Left ventricle myocardium inferior (tissue), 1 donor: ENCODE results near the gene KAZN. TPM values are rescaled to one million over a fixed set of nuclear protein-coding genes. Genes with fewer than 3 reads are reported as not detected.

Experiments
- DNase-seq: peaks from one replicate; pipeline ENCODE4 v3.0.0-alpha.2; 2020
- H3K27ac ChIP-seq: fragments of 200-600 bp; replicated peaks from 2 replicates; pipeline ENCODE4 v1.8.0; 2021
- H3K27me3 ChIP-seq: fragments of 200-600 bp; 2 replicates; pipeline ENCODE4 v1.8.0; 2021; ENCODE audit warnings: low read depth
- H3K36me3 ChIP-seq: fragments of 200-600 bp; 2 replicates; pipeline ENCODE4 v1.8.0; 2021
- H3K4me1 ChIP-seq: fragments of 200-600 bp; 2 replicates; pipeline ENCODE4 v1.8.0; 2021
- H3K4me3 ChIP-seq: fragments of 200-600 bp; 2 replicates; pipeline ENCODE4 v1.8.0; 2021; ENCODE audit warnings: mild to moderate bottlenecking, moderate library complexity
- H3K9me3 ChIP-seq: fragments of 200-600 bp; replicated peaks from 2 replicates; pipeline ENCODE4 v1.8.0; 2021
- intact Hi-C: fragments of 100-400 bp; cut with micrococcal nuclease; formaldehyde crosslinking; loops from one replicate; pipeline ENCODE4 v1.11.0; 2022
- total RNA-seq: library from RNA; stranded (reverse); fragmentation: NEBNext Ultra II Directional; extraction: Animal tissue kit (Norgen Biotek cat#: 25700); gene quantifications from one replicate; pipeline ENCODE4 v1.2.1, GENCODE V29; 2021
- TF ChIP-seq, protein P1 (sequence below): fragments of 200-600 bp; IDR thresholded peaks from 2 replicates; pipeline ENCODE4 v1.8.0; 2021; ENCODE audit warnings: antibody characterized with exemption, mild to moderate bottlenecking, borderline replicate concordance
- donor health status: DM: no; HTN: yes; CAD: no; lungs with severe emphysema.

KAZN gene
- total RNA-seq, 1 donor from 2014 or later = 2.2 TPM

DNA sequence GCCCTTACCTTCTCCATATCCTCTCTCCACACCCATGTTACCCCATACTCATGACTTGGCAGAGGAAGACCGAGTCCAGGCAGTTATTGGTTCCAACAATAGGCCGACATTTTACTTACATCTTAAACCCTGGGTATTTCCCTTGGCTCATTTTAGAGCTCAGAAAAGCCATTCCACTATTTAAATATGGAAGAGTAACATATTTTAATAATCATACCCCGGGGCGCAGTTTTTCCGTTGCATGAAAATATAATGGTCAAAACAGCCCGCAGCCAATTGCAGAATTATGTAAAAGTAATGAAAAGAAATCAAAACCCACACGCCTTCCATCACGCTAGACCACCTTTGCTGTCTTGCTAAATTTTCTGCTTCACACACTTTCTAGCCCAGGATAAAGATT lies 48.5 kb downstream of the KAZN start:
- Histone ChIP-seq H3K27ac (no peak overlapping the region), H3K36me3 (no peaks in the 10 kb centered on the region), H3K4me1 (no peaks in the 10 kb centered on the region), H3K4me3 (no peak overlapping the region), H3K9me3 (peaks cover 38% of the 10 kb centered on the region), H3K27me3 (peaks cover 15% of the 10 kb centered on the region)
- no peak for DNase-seq
- intact Hi-C loops = no loop called here
- TF ChIP-seq, protein P1, sequence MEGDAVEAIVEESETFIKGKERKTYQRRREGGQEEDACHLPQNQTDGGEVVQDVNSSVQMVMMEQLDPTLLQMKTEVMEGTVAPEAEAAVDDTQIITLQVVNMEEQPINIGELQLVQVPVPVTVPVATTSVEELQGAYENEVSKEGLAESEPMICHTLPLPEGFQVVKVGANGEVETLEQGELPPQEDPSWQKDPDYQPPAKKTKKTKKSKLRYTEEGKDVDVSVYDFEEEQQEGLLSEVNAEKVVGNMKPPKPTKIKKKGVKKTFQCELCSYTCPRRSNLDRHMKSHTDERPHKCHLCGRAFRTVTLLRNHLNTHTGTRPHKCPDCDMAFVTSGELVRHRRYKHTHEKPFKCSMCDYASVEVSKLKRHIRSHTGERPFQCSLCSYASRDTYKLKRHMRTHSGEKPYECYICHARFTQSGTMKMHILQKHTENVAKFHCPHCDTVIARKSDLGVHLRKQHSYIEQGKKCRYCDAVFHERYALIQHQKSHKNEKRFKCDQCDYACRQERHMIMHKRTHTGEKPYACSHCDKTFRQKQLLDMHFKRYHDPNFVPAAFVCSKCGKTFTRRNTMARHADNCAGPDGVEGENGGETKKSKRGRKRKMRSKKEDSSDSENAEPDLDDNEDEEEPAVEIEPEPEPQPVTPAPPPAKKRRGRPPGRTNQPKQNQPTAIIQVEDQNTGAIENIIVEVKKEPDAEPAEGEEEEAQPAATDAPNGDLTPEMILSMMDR = no peak

DNA sequence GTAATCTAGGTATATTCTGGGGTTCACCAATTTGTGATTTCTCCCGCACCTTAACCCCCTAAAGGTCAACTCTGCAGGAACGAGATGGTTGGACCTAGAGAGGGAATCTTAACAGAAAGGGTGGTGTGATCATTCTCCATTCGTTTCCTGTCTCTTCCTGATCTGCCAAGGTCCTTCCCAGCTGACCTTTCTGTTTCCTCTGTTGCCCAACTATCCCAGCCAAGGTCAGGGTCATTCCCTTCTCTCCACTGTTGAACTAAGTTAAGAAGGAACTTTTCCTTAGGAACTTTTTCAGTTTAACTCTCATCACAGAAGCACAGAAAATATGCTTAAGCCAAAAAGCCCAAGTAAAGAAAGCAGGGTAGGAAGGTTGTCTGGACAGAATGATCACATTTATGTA lies 49.3 kb downstream of the KAZN start:
- intact Hi-C loops = no loop called here

DNA sequence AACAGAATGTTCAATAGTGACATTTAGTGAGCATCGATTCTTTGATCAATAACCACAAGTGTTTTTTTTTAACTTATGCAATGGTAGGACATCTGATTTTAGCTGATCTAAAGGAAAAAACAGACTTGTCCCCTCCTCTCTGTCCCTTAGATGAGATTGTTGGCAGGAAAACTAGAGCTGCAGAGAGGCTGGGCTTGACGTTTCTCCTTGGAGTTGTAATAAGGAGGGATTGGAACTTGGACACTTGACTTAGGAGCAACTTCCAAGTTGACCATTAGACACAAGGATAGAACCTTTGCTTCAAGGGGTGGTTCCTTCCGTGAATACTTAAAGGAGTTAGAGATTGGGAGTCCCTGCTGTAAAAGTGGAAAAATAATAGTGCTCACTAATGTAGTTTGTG lies 49.9 kb downstream of the KAZN start:
- intact Hi-C loops = no loop called here
- Histone ChIP-seq H3K9me3 (peaks cover 24% of the 10 kb centered on the region), H3K27ac (no peak overlapping the region), H3K27me3 (peaks cover 23% of the 10 kb centered on the region), H3K36me3 (no peaks in the 10 kb centered on the region), H3K4me3 (no peak overlapping the region), H3K4me1 (no peaks in the 10 kb centered on the region)
- TF ChIP-seq, protein P1 = no peak
- no peak for DNase-seq

More for the DNA sequence above, 49.3 kb downstream of the KAZN start:
- Histone ChIP-seq H3K4me3 (no peak overlapping the region), H3K27ac (no peak overlapping the region), H3K27me3 (peaks cover 17% of the 10 kb centered on the region), H3K36me3 (no peaks in the 10 kb centered on the region), H3K9me3 (peaks cover 30% of the 10 kb centered on the region), H3K4me1 (no peaks in the 10 kb centered on the region)
- no peak for DNase-seq
- TF ChIP-seq, protein P1 = no peak

DNA sequence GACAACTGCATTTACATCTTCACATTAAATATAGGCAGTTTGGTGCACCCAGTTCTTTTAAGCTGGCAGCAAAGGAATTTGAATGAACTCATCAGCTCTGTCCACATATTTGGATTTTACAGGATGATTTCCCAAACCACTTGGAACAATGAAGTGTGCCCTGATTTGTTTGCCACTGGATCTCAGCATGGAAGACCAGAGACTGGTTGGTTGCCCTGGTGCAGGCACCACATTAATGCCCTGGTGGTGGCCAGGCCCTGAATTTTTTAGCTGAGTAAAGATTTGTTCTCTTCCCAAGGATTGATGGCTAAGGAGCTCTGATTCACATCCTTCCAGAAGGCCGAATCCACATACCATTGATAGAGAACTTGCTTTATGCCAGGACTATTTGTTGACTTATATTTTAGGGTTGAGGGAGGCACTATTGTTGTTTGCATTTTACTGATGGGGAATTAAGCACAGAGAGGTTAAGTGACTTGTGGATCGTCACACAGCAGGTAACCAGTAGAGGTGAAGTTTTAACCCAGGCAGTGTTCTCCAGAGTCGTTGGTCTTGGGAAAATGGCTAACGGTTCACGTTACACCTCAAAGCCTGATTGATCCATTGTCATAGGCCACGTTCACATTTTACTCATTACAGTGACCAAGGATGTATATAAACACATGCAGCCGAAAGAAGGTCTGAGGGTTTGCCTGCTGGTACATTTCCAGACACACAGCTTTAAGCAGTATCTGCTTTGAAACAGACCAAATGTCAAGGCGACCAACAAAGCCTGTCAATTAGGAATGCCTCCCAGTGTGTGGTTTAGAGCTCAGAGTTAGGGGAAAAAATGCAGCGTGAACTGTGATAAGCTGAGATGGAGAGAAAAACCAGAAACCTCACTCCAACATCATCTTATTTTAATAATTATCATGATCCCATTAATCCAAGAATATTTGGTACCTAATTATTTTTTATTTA lies 50.7 kb downstream of the KAZN start:
- Histone ChIP-seq H3K4me3 (no peak overlapping the region), H3K9me3 (peaks cover 16% of the 10 kb centered on the region), H3K4me1 (no peaks in the 10 kb centered on the region), H3K27ac (no peak overlapping the region), H3K36me3 (no peaks in the 10 kb centered on the region), H3K27me3 (peaks cover 25% of the 10 kb centered on the region)
- intact Hi-C loops = no loop called here
- TF ChIP-seq, protein P1 = no peak
- no peak for DNase-seq

DNA sequence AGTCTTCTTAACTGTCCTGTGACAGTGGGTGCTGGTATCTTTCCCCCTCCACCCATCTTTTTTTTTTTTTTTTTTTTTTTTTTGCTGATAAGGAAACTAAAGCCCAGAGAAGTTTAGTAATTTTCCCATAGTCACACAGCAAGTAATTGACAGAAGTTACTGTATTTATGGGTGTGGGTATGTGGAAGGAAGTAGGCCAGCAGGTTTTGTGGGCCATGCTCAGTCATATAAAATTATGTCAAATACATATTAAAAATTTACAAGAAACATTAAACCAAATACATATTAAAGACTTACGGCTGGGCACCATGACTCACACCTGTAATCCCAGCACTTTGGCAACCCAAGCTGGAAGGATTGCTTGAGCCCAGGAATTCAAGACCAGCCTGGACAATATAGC lies 51.5 kb downstream of the KAZN start:
- Histone ChIP-seq H3K4me3 (no peak overlapping the region), H3K4me1 (no peaks in the 10 kb centered on the region), H3K27me3 (peaks cover 33% of the 10 kb centered on the region), H3K27ac (no peak overlapping the region), H3K36me3 (no peaks in the 10 kb centered on the region), H3K9me3 (peaks cover 8% of the 10 kb centered on the region)
- TF ChIP-seq, protein P1 = no peak
- intact Hi-C loops = no loop called here
- DNase-seq = no peak
